HG03354 (cell line): ENCODE measurements around the gene CDKN1A.

Experiments used
- ATAC-seq: cut with Tn5 transposase; IDR thresholded peaks from one replicate; pipeline ENCODE4 v1.9.1; 2021; ENCODE audit warnings: mild to moderate bottlenecking; ENCODE audit not compliant: unreplicated experiment, poor library complexity, severe bottlenecking

Gene CDKN1A

GRCh38 chr6:36676141-36677058 lies 2.1 kb upstream of the CDKN1A start:
- no peak for ATAC-seq

DNA sequence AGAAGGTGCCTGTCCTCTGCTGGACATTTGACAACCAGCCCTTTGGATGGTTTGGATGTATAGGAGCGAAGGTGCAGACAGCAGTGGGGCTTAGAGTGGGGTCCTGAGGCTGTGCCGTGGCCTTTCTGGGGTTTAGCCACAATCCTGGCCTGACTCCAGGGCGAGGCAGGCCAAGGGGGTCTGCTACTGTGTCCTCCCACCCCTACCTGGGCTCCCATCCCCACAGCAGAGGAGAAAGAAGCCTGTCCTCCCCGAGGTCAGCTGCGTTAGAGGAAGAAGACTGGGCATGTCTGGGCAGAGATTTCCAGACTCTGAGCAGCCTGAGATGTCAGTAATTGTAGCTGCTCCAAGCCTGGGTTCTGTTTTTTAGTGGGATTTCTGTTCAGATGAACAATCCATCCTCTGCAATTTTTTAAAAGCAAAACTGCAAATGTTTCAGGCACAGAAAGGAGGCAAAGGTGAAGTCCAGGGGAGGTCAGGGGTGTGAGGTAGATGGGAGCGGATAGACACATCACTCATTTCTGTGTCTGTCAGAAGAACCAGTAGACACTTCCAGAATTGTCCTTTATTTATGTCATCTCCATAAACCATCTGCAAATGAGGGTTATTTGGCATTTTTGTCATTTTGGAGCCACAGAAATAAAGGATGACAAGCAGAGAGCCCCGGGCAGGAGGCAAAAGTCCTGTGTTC lies 1.3 kb upstream of the CDKN1A start:
- no peak for ATAC-seq

DNA sequence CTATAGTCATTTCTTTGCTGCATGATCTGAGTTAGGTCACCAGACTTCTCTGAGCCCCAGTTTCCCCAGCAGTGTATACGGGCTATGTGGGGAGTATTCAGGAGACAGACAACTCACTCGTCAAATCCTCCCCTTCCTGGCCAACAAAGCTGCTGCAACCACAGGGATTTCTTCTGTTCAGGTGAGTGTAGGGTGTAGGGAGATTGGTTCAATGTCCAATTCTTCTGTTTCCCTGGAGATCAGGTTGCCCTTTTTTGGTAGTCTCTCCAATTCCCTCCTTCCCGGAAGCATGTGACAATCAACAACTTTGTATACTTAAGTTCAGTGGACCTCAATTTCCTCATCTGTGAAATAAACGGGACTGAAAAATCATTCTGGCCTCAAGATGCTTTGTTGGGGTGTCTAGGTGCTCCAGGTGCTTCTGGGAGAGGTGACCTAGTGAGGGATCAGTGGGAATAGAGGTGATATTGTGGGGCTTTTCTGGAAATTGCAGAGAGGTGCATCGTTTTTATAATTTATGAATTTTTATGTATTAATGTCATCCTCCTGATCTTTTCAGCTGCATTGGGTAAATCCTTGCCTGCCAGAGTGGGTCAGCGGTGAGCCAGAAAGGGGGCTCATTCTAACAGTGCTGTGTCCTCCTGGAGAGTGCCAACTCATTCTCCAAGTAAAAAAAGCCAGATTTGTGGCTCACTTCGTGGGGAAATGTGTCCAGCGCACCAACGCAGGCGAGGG lies 594 bp upstream of the CDKN1A start:
- ATAC-seq: no peak

DNA sequence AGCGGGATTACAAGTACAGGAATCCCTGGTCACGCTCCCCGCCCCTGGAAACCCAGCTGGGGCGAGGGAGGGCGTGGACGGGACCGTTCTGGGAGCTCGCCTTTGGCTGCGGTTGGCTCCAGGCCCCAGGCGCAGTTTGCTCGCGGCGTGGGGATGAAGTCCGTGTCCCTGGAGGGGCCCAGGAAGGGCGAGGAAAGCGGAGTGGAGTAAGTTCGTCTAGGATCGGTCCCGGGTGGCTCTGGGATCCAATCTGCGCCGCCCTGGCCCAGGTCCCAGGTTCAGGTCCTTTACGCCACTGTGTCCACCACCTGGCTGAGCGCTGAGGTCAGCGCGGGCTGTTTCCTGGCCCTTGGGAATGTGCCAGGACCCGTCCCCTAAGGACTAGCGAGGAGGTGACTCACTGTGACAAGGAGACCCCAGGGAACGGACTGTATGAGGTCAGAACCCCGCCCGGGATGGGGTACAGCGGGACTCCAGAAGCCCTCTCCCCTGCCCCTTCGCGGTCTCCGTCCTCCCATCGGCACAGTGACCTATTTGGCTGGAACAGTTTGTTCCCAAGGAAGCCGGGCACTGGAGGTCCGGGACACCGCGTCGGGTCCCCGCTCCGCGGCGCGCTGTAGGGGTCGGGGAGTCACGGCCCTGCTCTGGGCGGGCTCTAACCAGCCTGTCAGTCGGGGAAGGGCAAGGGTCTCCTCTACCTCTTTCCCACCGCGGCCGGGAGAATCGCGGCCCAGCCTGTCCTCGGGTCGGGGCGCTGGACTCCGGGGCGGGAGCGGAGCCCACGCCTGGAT lies 724 bp downstream of the CDKN1A start:
- peak; percentile 0 for ATAC-seq

GRCh38 chr6:36682328-36683144 lies 4.0 kb downstream of the CDKN1A start:
- ATAC-seq: peak; percentile 33

DNA sequence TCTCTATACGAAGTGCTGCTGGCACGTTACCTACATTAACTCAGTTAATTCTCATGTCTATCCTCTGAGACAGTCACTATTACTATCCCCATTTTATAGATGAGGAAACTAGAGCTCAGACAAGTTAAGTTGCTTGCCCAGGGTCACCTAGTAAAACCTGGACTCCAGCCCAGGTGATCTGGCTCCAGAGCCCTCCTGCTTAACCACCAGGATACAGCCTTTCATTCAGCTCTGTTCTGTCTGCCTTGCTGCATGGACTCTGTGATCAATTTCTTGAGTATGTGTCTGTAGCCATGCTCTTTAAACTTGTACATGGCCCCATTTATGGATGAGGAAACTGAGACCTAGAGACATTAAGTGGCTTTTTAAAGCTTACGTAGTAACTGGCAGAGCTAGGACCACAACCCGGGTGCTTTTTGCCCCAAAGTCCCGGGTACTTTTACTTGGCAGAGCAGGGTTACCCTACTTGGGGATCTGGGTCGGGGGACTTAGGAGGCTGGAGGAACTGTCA lies 4.7 kb downstream of the CDKN1A start:
- no peak for ATAC-seq

GRCh38 chr6:36683656-36684446 lies 5.3 kb downstream of the CDKN1A start:
- ATAC-seq: no peak

DNA sequence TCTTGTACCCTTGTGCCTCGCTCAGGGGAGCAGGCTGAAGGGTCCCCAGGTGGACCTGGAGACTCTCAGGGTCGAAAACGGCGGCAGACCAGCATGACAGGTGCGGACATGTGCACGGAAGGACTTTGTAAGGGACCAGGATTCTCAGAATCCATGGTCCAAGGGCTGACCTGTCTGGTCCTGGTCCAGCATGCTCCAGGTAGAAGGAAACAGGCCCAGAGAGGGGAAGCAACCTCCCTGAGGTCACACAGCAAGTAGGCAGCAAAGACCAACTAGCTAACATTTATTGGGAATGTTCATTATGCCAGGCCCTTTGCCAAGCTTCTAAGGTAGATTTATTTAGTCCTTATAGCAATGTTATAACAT lies 5.9 kb downstream of the CDKN1A start:
- no peak for ATAC-seq

GRCh38 chr6:36685166-36685924 lies 6.8 kb downstream of the CDKN1A start:
- no peak for ATAC-seq

DNA sequence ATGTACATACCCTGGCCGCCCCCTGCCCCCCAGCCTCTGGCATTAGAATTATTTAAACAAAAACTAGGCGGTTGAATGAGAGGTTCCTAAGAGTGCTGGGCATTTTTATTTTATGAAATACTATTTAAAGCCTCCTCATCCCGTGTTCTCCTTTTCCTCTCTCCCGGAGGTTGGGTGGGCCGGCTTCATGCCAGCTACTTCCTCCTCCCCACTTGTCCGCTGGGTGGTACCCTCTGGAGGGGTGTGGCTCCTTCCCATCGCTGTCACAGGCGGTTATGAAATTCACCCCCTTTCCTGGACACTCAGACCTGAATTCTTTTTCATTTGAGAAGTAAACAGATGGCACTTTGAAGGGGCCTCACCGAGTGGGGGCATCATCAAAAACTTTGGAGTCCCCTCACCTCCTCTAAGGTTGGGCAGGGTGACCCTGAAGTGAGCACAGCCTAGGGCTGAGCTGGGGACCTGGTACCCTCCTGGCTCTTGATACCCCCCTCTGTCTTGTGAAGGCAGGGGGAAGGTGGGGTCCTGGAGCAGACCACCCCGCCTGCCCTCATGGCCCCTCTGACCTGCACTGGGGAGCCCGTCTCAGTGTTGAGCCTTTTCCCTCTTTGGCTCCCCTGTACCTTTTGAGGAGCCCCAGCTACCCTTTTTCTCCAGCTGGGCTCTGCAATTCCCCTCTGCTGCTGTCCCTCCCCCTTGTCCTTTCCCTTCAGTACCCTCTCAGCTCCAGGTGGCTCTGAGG lies 7.6 kb downstream of the CDKN1A start:
- no peak for ATAC-seq

DNA sequence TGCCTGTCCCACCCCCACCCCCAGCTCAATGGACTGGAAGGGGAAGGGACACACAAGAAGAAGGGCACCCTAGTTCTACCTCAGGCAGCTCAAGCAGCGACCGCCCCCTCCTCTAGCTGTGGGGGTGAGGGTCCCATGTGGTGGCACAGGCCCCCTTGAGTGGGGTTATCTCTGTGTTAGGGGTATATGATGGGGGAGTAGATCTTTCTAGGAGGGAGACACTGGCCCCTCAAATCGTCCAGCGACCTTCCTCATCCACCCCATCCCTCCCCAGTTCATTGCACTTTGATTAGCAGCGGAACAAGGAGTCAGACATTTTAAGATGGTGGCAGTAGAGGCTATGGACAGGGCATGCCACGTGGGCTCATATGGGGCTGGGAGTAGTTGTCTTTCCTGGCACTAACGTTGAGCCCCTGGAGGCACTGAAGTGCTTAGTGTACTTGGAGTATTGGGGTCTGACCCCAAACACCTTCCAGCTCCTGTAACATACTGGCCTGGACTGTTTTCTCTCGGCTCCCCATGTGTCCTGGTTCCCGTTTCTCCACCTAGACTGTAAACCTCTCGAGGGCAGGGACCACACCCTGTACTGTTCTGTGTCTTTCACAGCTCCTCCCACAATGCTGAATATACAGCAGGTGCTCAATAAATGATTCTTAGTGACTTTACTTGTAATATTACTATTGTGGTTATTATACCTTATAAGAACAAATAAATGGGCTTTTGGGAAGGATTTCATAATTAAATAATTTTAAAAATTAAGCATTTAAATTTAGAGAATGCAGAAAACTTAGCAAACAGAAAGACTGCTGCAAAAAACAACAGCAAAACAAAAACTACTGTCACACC lies 8.4 kb downstream of the CDKN1A start:
- no peak for ATAC-seq

- ATAC-seq: no peak
These were observed 9.7 kb downstream of the CDKN1A start for GRCh38 chr6:36688063-36688738.

DNA sequence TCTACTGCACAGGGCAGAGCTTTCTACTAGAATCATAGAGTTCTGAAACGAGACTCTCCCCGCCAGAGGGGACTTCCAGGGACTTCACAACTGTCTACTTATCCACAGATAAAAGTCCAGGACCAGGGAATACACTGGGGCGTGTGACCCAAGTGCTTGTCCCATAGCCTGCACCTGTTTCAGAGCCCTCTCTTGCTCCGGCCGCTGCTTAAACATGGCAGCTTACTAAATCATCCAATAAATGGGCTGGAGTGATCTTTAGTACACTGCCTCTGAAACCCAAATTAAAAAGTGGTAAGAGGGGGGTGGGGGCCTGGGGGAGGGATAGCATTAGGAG lies 10.2 kb downstream of the CDKN1A start:
- no peak for ATAC-seq

DNA sequence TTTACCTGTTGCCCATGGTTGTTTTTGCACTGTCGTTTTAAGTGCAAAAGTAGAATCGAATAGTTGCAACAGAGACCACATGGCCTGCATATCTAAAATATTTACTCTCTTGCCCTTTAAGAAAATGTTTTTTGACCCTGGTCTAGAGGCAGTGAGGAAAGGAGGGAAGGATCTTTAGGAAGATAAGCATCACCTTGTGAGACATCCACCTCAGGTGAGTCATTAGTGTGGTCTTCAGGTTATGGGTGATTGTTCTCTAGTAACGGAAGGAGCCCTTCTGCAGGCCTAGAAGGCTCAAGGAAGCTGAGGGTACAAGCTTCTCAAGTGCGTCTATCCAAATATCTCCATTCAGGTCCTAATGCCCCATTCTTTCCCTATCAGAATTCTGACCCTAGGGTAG lies 12.5 kb downstream of the CDKN1A start:
- ATAC-seq: no peak

DNA sequence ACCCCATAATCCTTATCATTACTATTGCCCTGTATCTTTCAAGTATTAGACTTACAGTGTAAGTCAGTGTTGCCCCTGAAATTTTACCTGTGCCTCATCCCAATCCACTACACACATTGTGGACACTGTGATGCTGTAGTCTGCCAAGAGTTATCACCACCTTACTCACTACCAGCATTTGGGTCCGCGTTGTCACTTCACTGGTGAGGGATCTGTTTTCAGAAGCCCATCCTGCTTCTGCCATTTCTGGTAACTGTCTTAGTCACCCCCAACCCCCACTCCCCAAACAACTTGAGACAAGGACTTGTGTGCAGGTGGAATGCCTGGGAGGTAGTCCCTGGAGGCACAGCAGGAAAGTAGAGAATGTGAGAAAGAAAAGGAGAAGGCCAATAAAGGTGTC lies 13.1 kb downstream of the CDKN1A start:
- no peak for ATAC-seq
